KMS-11 (cell line): ENCODE results near the gene SIGLEC11.

ENCODE experiments used
- H2AFZ ChIP-seq: fragments of 200-600 bp; sonication (generic); 2 replicates; pipeline ENCODE4 v1.6.1; 2016; ENCODE audit warnings: antibody characterized with exemption, mixed run types, low read depth
- H3K27ac ChIP-seq: fragments of 200-600 bp; sonication (generic); 2 replicates; pipeline ENCODE4 v1.6.1; 2016; ENCODE audit warnings: mild to moderate bottlenecking, mixed run types
- H3K27me3 ChIP-seq: fragments of 200-600 bp; sonication (generic); 2 replicates; pipeline ENCODE4 v1.6.1; 2017; ENCODE audit warnings: mild to moderate bottlenecking, low read depth, mixed run types, moderate library complexity; ENCODE audit not compliant: insufficient read depth
- H3K36me3 ChIP-seq: fragments of 200-600 bp; sonication (generic); 2 replicates; pipeline ENCODE4 v1.6.1; 2017; ENCODE audit warnings: mild to moderate bottlenecking, mixed run types; ENCODE audit not compliant: insufficient read depth
- H3K4me1 ChIP-seq: fragments of 200-600 bp; sonication (generic); 2 replicates; pipeline ENCODE4 v1.6.1; 2016; ENCODE audit warnings: mild to moderate bottlenecking, low read depth, mixed run types; ENCODE audit not compliant: poor library complexity, severe bottlenecking
- H3K4me2 ChIP-seq: fragments of 200-600 bp; sonication (generic); 2 replicates; pipeline ENCODE4 v1.7.0; 2016; ENCODE audit warnings: mild to moderate bottlenecking, mixed run types
- H3K4me3 ChIP-seq: fragments of 200-600 bp; sonication (generic); IDR thresholded peaks from 2 replicates; pipeline ENCODE4 v1.6.1; 2017; ENCODE audit warnings: low read depth, low read length, mixed read lengths; ENCODE audit not compliant: insufficient read depth
- H3K79me2 ChIP-seq: fragments of 200-600 bp; sonication (generic); 2 replicates; pipeline ENCODE4 v1.6.1; 2016; ENCODE audit warnings: low read depth, mixed run types; ENCODE audit not compliant: insufficient read depth
- H3K9ac ChIP-seq: fragments of 200-600 bp; sonication (generic); 2 replicates; pipeline ENCODE4 v1.6.1; 2016; ENCODE audit warnings: mild to moderate bottlenecking, mixed run types
- H4K20me1 ChIP-seq: fragments of 200-600 bp; sonication (generic); 2 replicates; pipeline ENCODE4 v1.6.1; 2016; ENCODE audit warnings: mild to moderate bottlenecking, mixed run types; ENCODE audit not compliant: insufficient read depth
- CTCF ChIP-seq: fragments of 200-600 bp; sonication (generic); conservative IDR thresholded peaks from 2 replicates; pipeline ENCODE4 v1.6.1; 2017; ENCODE audit warnings: low read depth, mild to moderate bottlenecking, antibody characterized with exemption, low read length, moderate library complexity, mixed read lengths

SIGLEC11 gene

GRCh38 chr19:49981603-49982593 is 20.9 kb upstream of the SIGLEC11 start:
- Histone ChIP-seq H3K27ac (no peak overlapping the region), H3K4me3 (no peak overlapping the region), H3K9ac (no peak overlapping the region), H2AFZ (no peak overlapping the region), H3K4me2 (no peak overlapping the region), H3K36me3 (no peaks in the 10 kb centered on the region), H4K20me1 (no peaks in the 10 kb centered on the region), H3K4me1 (no peaks in the 10 kb centered on the region), H3K27me3 (no peaks in the 10 kb centered on the region), H3K79me2 (no peaks in the 10 kb centered on the region)
- no peak for TF ChIP-seq CTCF

- H2AFZ ChIP-seq, result no peak overlapping the region
- no peak for TF ChIP-seq CTCF
- H3K27me3 ChIP-seq, result no peaks in the 10 kb centered on the region
- H3K4me1 ChIP-seq, result no peaks in the 10 kb centered on the region
- no peaks in the 10 kb centered on the region for H4K20me1 ChIP-seq
- H3K27ac ChIP-seq, result no peak overlapping the region
- no peak overlapping the region for H3K4me2 ChIP-seq
- no peaks in the 10 kb centered on the region for H3K36me3 ChIP-seq
- no peak overlapping the region for H3K4me3 ChIP-seq
- no peaks in the 10 kb centered on the region for H3K79me2 ChIP-seq
- no peak overlapping the region for H3K9ac ChIP-seq
Observed at GRCh38 chr19:49978324-49978723, 17.4 kb upstream of the SIGLEC11 start.

GRCh38 chr19:49977881-49978280 is 16.9 kb upstream of the SIGLEC11 start:
- no peak for TF ChIP-seq CTCF
- no peak overlapping the region for H3K4me2 ChIP-seq
- no peak overlapping the region for H3K4me3 ChIP-seq
- H3K79me2 ChIP-seq, result no peaks in the 10 kb centered on the region
- no peaks in the 10 kb centered on the region for H4K20me1 ChIP-seq
- H3K9ac ChIP-seq, result no peak overlapping the region
- H3K36me3 ChIP-seq, result no peaks in the 10 kb centered on the region
- H3K4me1 ChIP-seq, result no peaks in the 10 kb centered on the region
- H3K27ac ChIP-seq, result no peak overlapping the region
- H3K27me3 ChIP-seq, result no peaks in the 10 kb centered on the region; the same call in 1 of the 2 replicates
- H2AFZ ChIP-seq, result no peak overlapping the region

- Histone ChIP-seq H3K4me3 (no peak overlapping the region), H3K36me3 (no peaks in the 10 kb centered on the region), H3K4me2 (no peak overlapping the region), H3K9ac (no peak overlapping the region), H3K27me3 (no peaks in the 10 kb centered on the region; the same call in 1 of the 2 replicates), H4K20me1 (no peaks in the 10 kb centered on the region), H3K27ac (no peak overlapping the region), H3K79me2 (no peaks in the 10 kb centered on the region), H3K4me1 (no peaks in the 10 kb centered on the region), H2AFZ (no peak overlapping the region)
- TF ChIP-seq CTCF, result no peak
Observed at GRCh38 chr19:49977076-49977475, 16.1 kb upstream of the SIGLEC11 start.
